Measurements from ENCODE around the gene PDCD4. TPM values are rescaled to one million over a fixed set of nuclear protein-coding genes. Genes with fewer than 3 reads are reported as not detected.
A peak's percentile ranks its signal among the peaks of the same experiment; 100 is the strongest.

PDCD4 gene
- total RNA-seq, 4 donors from 2014 or later: 6.4 to 15.6 (median 9.8) TPM

- Histone ChIP-seq H3K4me3 (no peak overlapping the region), H3K4me1 (peaks cover 32 to 42% of the 10 kb centered on the region in 2 donors), H3K27ac (no peak overlapping the region), H3K36me3 (peaks cover 0 to 10% of the 10 kb centered on the region in 2 donors), H3K27me3 (no peaks in the 10 kb centered on the region), H3K9me3 (no peaks in the 10 kb centered on the region)
- DNase-seq (no peak), ATAC-seq (no peak)
- TF ChIP-seq POLR2A (IDR thresholded peaks at IDR 0.05): no peak
- no peak for TF ChIP-seq CTCF (IDR thresholded peaks at IDR 0.05 in 4 of 5, conservative IDR thresholded peaks at IDR 0.05 in 1 of 5)
- in situ Hi-C loops (cut with MboI; ENCODE audit: low sequenced_read_pairs in 4 of 4) (no loop called here), intact Hi-C loops (cut with DNase I; ENCODE audit: low total_unique reads) (no loop called here)
Observed at GRCh38 chr10:110835841-110836240, 35.9 kb upstream of the PDCD4 start.

GRCh38 chr10:110836706-110837105, 35.0 kb upstream of the PDCD4 start:
- TF ChIP-seq CTCF (IDR thresholded peaks at IDR 0.05 in 4 of 5, conservative IDR thresholded peaks at IDR 0.05 in 1 of 5): no peak
- TF ChIP-seq POLR2A (IDR thresholded peaks at IDR 0.05): no peak
- no peak overlapping the region for H3K4me3 ChIP-seq
- no peaks in the 10 kb centered on the region for H3K27me3 ChIP-seq
- peak overlapping the region in 3 of 4 donors; percentile 18 to 60 (median 56) for H3K27ac ChIP-seq
- in situ Hi-C loops (cut with MboI; ENCODE audit: low sequenced_read_pairs in 4 of 4): no loop called here
- DNase-seq: no peak
- H3K36me3 ChIP-seq: peaks cover 0 to 6% of the 10 kb centered on the region in 2 donors
- intact Hi-C loops (cut with DNase I; ENCODE audit: low total_unique reads): no loop called here
- H3K9me3 ChIP-seq: no peaks in the 10 kb centered on the region
- H3K4me1 ChIP-seq: peaks cover 32 to 42% of the 10 kb centered on the region in 2 donors
- ATAC-seq: no peak

GRCh38 chr10:110837418-110838171, 34.1 kb upstream of the PDCD4 start:
- Histone ChIP-seq H3K4me3 (no peak overlapping the region), H3K9me3 (no peaks in the 10 kb centered on the region), H3K36me3 (peaks cover 0 to 6% of the 10 kb centered on the region in 2 donors), H3K4me1 (peaks cover 32 to 40% of the 10 kb centered on the region in 2 donors), H3K27me3 (no peaks in the 10 kb centered on the region), H3K27ac (peak overlapping the region; percentile 18 to 64 (median 58))
- in situ Hi-C loops (cut with MboI; ENCODE audit: low sequenced_read_pairs in 4 of 4): no loop called here
- intact Hi-C loops (cut with DNase I; ENCODE audit: low total_unique reads): no loop called here
- TF ChIP-seq POLR2A (IDR thresholded peaks at IDR 0.05): no peak
- ATAC-seq: peak in 1 of 2 donors; percentile 15
- no peak for DNase-seq

GRCh38 chr10:110840225-110840922, 31.4 kb upstream of the PDCD4 start:
- no peaks in the 10 kb centered on the region for H3K9me3 ChIP-seq
- peak in 1 of 2 donors; percentile 12 for ATAC-seq
- intact Hi-C loops (cut with DNase I; ENCODE audit: low total_unique reads): no loop called here

More at GRCh38 chr10:110840225-110840922, 31.4 kb upstream of the PDCD4 start:
- Histone ChIP-seq H3K27ac (no peak overlapping the region), H3K36me3 (peaks cover 0 to 6% of the 10 kb centered on the region in 2 donors), H3K4me3 (no peak overlapping the region), H3K4me1 (peaks cover 16 to 23% of the 10 kb centered on the region in 2 donors), H3K27me3 (no peaks in the 10 kb centered on the region)
- in situ Hi-C loops (cut with MboI; ENCODE audit: low sequenced_read_pairs in 4 of 4): no loop called here
- no peak for TF ChIP-seq POLR2A (IDR thresholded peaks at IDR 0.05)
- no peak for TF ChIP-seq CTCF (IDR thresholded peaks at IDR 0.05 in 4 of 5, conservative IDR thresholded peaks at IDR 0.05 in 1 of 5)
- DNase-seq: no peak

Measured in gastrocnemius medialis (tissue), 4 donors.